ENCODE results near the gene FBN2. TPM values are rescaled to one million over a fixed set of nuclear protein-coding genes. Genes with fewer than 3 reads are reported as not detected.

Gene FBN2
- polyA plus RNA-seq, 1 donor from 2014 or later: 1.6 TPM

GRCh38 chr5:128334010-128334716 is 203.9 kb downstream of the FBN2 start:
- Histone ChIP-seq H3K9me3 (ENCODE audit: low read length) (no peaks in the 10 kb centered on the region), H3K9ac (ENCODE audit: low read length) (no peak overlapping the region), H3K79me2 (replicated peaks; ENCODE audit: insufficient read depth, low read length) (no peaks in the 10 kb centered on the region), H3K4me2 (ENCODE audit: low read length) (no peak overlapping the region), H3K27ac (ENCODE audit: low read length) (no peak overlapping the region), H4K20me1 (ENCODE audit: insufficient read depth) (no peaks in the 10 kb centered on the region), H3K27me3 (ENCODE audit: insufficient read depth, low read depth, low read length) (no peaks in the 10 kb centered on the region), H3F3A (ENCODE audit: insufficient read depth, low read length, poor library complexity, severe bottlenecking) (no peaks in the 10 kb centered on the region), H3K4me3 (ENCODE audit: low read length) (no peak overlapping the region), H3K9me2 (ENCODE audit: insufficient read depth, low read length) (no peaks in the 10 kb centered on the region), H2AFZ (ENCODE audit: low read depth, low read length) (no peak overlapping the region), H3K36me3 (ENCODE audit: insufficient read depth, low read length) (no peaks in the 10 kb centered on the region)
- TF ChIP-seq POLR2AphosphoS5 (IDR thresholded peaks at IDR 0.05) (no peak), EP300 (conservative IDR thresholded peaks at IDR 0.05; ENCODE audit: poor library complexity, severe bottlenecking) (no peak), SMC3 (conservative IDR thresholded peaks at IDR 0.05; ENCODE audit: poor library complexity) (no peak), MXI1 (conservative IDR thresholded peaks at IDR 0.05; ENCODE audit: poor library complexity, severe bottlenecking) (no peak), EZH2 (IDR thresholded peaks at IDR 0.05; ENCODE audit: borderline replicate concordance, insufficient read depth, low read length, poor library complexity, severe bottlenecking) (no peak), CTCF (IDR thresholded peaks at IDR 0.05; ENCODE audit: poor library complexity, severe bottlenecking) (no peak), TAF1 (IDR thresholded peaks at IDR 0.05; ENCODE audit: low read depth) (no peak), REST (IDR thresholded peaks at IDR 0.05; ENCODE audit: borderline replicate concordance) (no peak)

GRCh38 chr5:128331261-128331660 is 206.8 kb downstream of the FBN2 start:
- no peak overlapping the region for H2AFZ ChIP-seq (ENCODE audit: low read depth, low read length)
- H3K4me2 ChIP-seq (ENCODE audit: low read length): no peak overlapping the region
- H3K79me2 ChIP-seq (replicated peaks; ENCODE audit: insufficient read depth, low read length): no peaks in the 10 kb centered on the region
- H3K36me3 ChIP-seq (ENCODE audit: insufficient read depth, low read length): no peaks in the 10 kb centered on the region
- H3K9me3 ChIP-seq (ENCODE audit: low read length): no peaks in the 10 kb centered on the region
- H3K4me3 ChIP-seq (ENCODE audit: low read length): no peak overlapping the region
- no peak for TF ChIP-seq EZH2 (IDR thresholded peaks at IDR 0.05; ENCODE audit: borderline replicate concordance, insufficient read depth, low read length, poor library complexity, severe bottlenecking)
- no peak for TF ChIP-seq MXI1 (conservative IDR thresholded peaks at IDR 0.05; ENCODE audit: poor library complexity, severe bottlenecking)
- TF ChIP-seq CTCF (IDR thresholded peaks at IDR 0.05; ENCODE audit: poor library complexity, severe bottlenecking): no peak
- TF ChIP-seq POLR2AphosphoS5 (IDR thresholded peaks at IDR 0.05): no peak
- TF ChIP-seq REST (IDR thresholded peaks at IDR 0.05; ENCODE audit: borderline replicate concordance): no peak
- TF ChIP-seq SMC3 (conservative IDR thresholded peaks at IDR 0.05; ENCODE audit: poor library complexity): no peak
- TF ChIP-seq EP300 (conservative IDR thresholded peaks at IDR 0.05; ENCODE audit: poor library complexity, severe bottlenecking): no peak
- TF ChIP-seq TAF1 (IDR thresholded peaks at IDR 0.05; ENCODE audit: low read depth): no peak
- TF ChIP-seq RAD21 (conservative IDR thresholded peaks at IDR 0.05): no peak
- no peaks in the 10 kb centered on the region for H4K20me1 ChIP-seq (ENCODE audit: insufficient read depth)
- H3F3A ChIP-seq (ENCODE audit: insufficient read depth, low read length, poor library complexity, severe bottlenecking): no peaks in the 10 kb centered on the region
- H3K9me2 ChIP-seq (ENCODE audit: insufficient read depth, low read length): no peaks in the 10 kb centered on the region
- no peak overlapping the region for H3K9ac ChIP-seq (ENCODE audit: low read length)
- H3K27ac ChIP-seq (ENCODE audit: low read length): no peak overlapping the region
- no peaks in the 10 kb centered on the region for H3K27me3 ChIP-seq (ENCODE audit: insufficient read depth, low read depth, low read length)
